GM21529 (cell line): ENCODE results near the gene UPK3B.
"Not testable (repeated sequence)": the region's sequence is repeated elsewhere in the genome, so short reads cannot be mapped to it uniquely, and the experiment has no call there.

Source experiments
- ATAC-seq: cut with Tn5 transposase; IDR thresholded peaks from one replicate; pipeline ENCODE4 v1.9.1; 2021; ENCODE audit not compliant: unreplicated experiment

Gene UPK3B

GRCh38 chr7:76509931-76510877 lies at the start of gene UPK3B:
UPK3B (plus strand) TSS chr7:76510552; CDS start chr7:76510653, 101 bp downstream.
- no peak for ATAC-seq

- not testable (repeated sequence) for ATAC-seq
These were observed 49.6 kb upstream of the UPK3B start for GRCh38 chr7:76460767-76461166.

GRCh38 chr7:76461464-76462101 lies 48.8 kb upstream of the UPK3B start, which contains the start of gene DTX2:
DTX2 (plus strand) TSS chr7:76461709; CDS start chr7:76480510, 18,801 bp downstream.
- ATAC-seq, result peak; percentile 96

- ATAC-seq, result not testable (repeated sequence)
These were observed 48.0 kb upstream of the UPK3B start for GRCh38 chr7:76462271-76462882.

GRCh38 chr7:76464959-76465358 lies 45.4 kb upstream of the UPK3B start:
- not testable (repeated sequence) for ATAC-seq

- ATAC-seq, result not testable (repeated sequence)
These were observed 44.4 kb upstream of the UPK3B start for GRCh38 chr7:76465950-76466349.

- ATAC-seq, result not testable (repeated sequence)
These were observed 42.5 kb upstream of the UPK3B start for GRCh38 chr7:76467743-76468404.

GRCh38 chr7:76471556-76472221 lies 38.7 kb upstream of the UPK3B start:
- not testable (repeated sequence) for ATAC-seq

GRCh38 chr7:76473097-76473496 lies 37.3 kb upstream of the UPK3B start:
- ATAC-seq, result not testable (repeated sequence)

- not testable (repeated sequence) for ATAC-seq
These were observed 34.1 kb upstream of the UPK3B start for GRCh38 chr7:76476280-76476679.

- ATAC-seq, result not testable (repeated sequence)
These were observed 33.4 kb upstream of the UPK3B start for GRCh38 chr7:76476742-76477474.

- ATAC-seq, result not testable (repeated sequence)
These were observed 30.7 kb upstream of the UPK3B start for GRCh38 chr7:76479628-76480027.

- not testable (repeated sequence) for ATAC-seq
These were observed 29.7 kb upstream of the UPK3B start for GRCh38 chr7:76480403-76481253.

- ATAC-seq, result not testable (repeated sequence)
These were observed 27.7 kb upstream of the UPK3B start for GRCh38 chr7:76482660-76483059.

GRCh38 chr7:76483081-76483480 lies 27.3 kb upstream of the UPK3B start:
- not testable (repeated sequence) for ATAC-seq

GRCh38 chr7:76484456-76484855 lies 25.9 kb upstream of the UPK3B start:
- not testable (repeated sequence) for ATAC-seq

GRCh38 chr7:76485822-76486610 lies 24.3 kb upstream of the UPK3B start:
- ATAC-seq, result peak; percentile 10

GRCh38 chr7:76486618-76487017 lies 23.7 kb upstream of the UPK3B start:
- peak; percentile 99 for ATAC-seq
